Neuronal stem cell (in vitro differentiated cells): ENCODE results near the gene ZNF518A. TPM values are rescaled to one million over a fixed set of nuclear protein-coding genes. Genes with fewer than 3 reads are reported as not detected.

Experiments
- DNase-seq: peaks from one replicate; pipeline ENCODE4 v3.0.0-alpha.2; 2013; ENCODE audit warnings: low spot score
- H2AFZ ChIP-seq: one replicate; pipeline ENCODE4 v1.6.1; 2013; ENCODE audit warnings: mild to moderate bottlenecking, low read length, inconsistent platforms
- H2AK5ac ChIP-seq: 2 replicates; pipeline ENCODE4 v1.6.1; 2013; ENCODE audit warnings: low read depth, mild to moderate bottlenecking, inconsistent platforms, low read length, moderate library complexity, mixed read lengths
- H2BK120ac ChIP-seq: 2 replicates; pipeline ENCODE4 v1.6.1; 2013; ENCODE audit warnings: low read depth, mild to moderate bottlenecking, inconsistent platforms, low read length, moderate library complexity, mixed read lengths
- H2BK12ac ChIP-seq: one replicate; pipeline ENCODE4 v1.6.1; 2013; ENCODE audit warnings: low read length, inconsistent platforms
- H2BK15ac ChIP-seq: 2 replicates; pipeline ENCODE4 v1.6.1; 2013; ENCODE audit warnings: mild to moderate bottlenecking, low read length, inconsistent platforms, mixed read lengths
- H2BK5ac ChIP-seq: one replicate; pipeline ENCODE4 v1.6.1; 2013; ENCODE audit warnings: inconsistent platforms, mild to moderate bottlenecking, low read length, moderate library complexity
- H3K14ac ChIP-seq: one replicate; pipeline ENCODE4 v1.6.1; 2013; ENCODE audit warnings: low read length, inconsistent platforms
- H3K18ac ChIP-seq: 2 replicates; pipeline ENCODE4 v1.6.1; 2013; ENCODE audit warnings: low read length, inconsistent platforms
- H3K23ac ChIP-seq: 2 replicates; pipeline ENCODE4 v1.6.1; 2013; ENCODE audit warnings: low read depth, mild to moderate bottlenecking, mixed read lengths, low read length, inconsistent platforms; ENCODE audit not compliant: poor library complexity
- H3K27ac ChIP-seq: replicated peaks from 3 replicates; pipeline ENCODE4 v1.5.1; 2013; ENCODE audit warnings: low read length, inconsistent platforms
- H3K27me3 ChIP-seq, 3 experiments: 2 replicates each; pipeline ENCODE4 v1.6.1; 2013; ENCODE audit warnings: low read length in 3 of 3, mild to moderate bottlenecking in 2 of 3, inconsistent platforms in 1 of 3, low read depth in 1 of 3, mixed read lengths in 1 of 3, moderate library complexity in 1 of 3; ENCODE audit not compliant: control insufficient read depth in 3 of 3, insufficient read depth in 3 of 3
- H3K36me3 ChIP-seq, 2 donors: replicated peaks in 1 of 2; 2 replicates each; pipeline ENCODE4 v1.6.1; 2013; ENCODE audit warnings: low read length in 2 of 2; ENCODE audit not compliant: control insufficient read depth in 2 of 2, insufficient read depth in 2 of 2
- H3K4ac ChIP-seq: 2 replicates; pipeline ENCODE4 v1.6.1; 2013; ENCODE audit warnings: inconsistent platforms, mild to moderate bottlenecking, low read length, moderate library complexity
- H3K4me1 ChIP-seq, 2 donors: 1 replicate in 1 of 2; 2 replicates in 1 of 2; pipeline ENCODE4 v1.6.1; 2013; ENCODE audit warnings: low read length in 2 of 2, low read depth in 1 of 2; ENCODE audit not compliant: control insufficient read depth in 2 of 2, insufficient read depth in 1 of 2
- H3K4me2 ChIP-seq: one replicate; pipeline ENCODE4 v1.6.1; 2013; ENCODE audit warnings: mild to moderate bottlenecking, low read length, inconsistent platforms; ENCODE audit not compliant: insufficient read depth, poor library complexity, severe bottlenecking
- H3K4me3 ChIP-seq, 2 donors: 2 replicates each; pipeline ENCODE4 v1.5.1; 2013; ENCODE audit warnings: low read length in 2 of 2, mild to moderate bottlenecking in 2 of 2, inconsistent platforms in 1 of 2, moderate library complexity in 1 of 2
- H3K79me1 ChIP-seq: one replicate; pipeline ENCODE4 v1.6.1; 2013; ENCODE audit warnings: low read depth, mild to moderate bottlenecking, inconsistent platforms, low read length, moderate library complexity
- H3K9ac ChIP-seq: one replicate; pipeline ENCODE4 v1.6.1; 2013; ENCODE audit warnings: mild to moderate bottlenecking, low read depth, low read length, inconsistent platforms; ENCODE audit not compliant: poor library complexity
- H3K9me3 ChIP-seq, 2 donors: replicated peaks in 1 of 2; 2 replicates each; pipeline versions ENCODE3 to v1.6.1; 2013; ENCODE audit warnings: low read length in 2 of 2, mild to moderate bottlenecking in 2 of 2, inconsistent platforms in 1 of 2, low read depth in 1 of 2, mixed read lengths in 1 of 2, moderate library complexity in 1 of 2; ENCODE audit not compliant: control insufficient read depth in 2 of 2, insufficient read depth in 1 of 2
- H4K8ac ChIP-seq: one replicate; pipeline ENCODE4 v1.6.1; 2013; ENCODE audit warnings: low read depth, mild to moderate bottlenecking, inconsistent platforms, low read length, moderate library complexity
- H4K91ac ChIP-seq: one replicate; pipeline ENCODE4 v1.6.1; 2013; ENCODE audit warnings: low read length, low read depth, mild to moderate bottlenecking, inconsistent platforms; ENCODE audit not compliant: poor library complexity
- WGBS, 2 donors: extraction: QIAGEN DNeasy Blood & Tissue Kit; methylation state at CpG; one replicate each; pipeline ENCODE4 v1.1.7; 2013; ENCODE audit warnings: missing lambda C conversion rate in 2 of 2, mixed read lengths in 1 of 2; ENCODE audit not compliant: insufficient read length in 2 of 2, insufficient replicate concordance in 1 of 2; ENCODE audit errors: extremely low coverage in 2 of 2; 5-methylcytosine and 5-hydroxymethylcytosine counted together
- small RNA-seq: library from polyadenylated mRNA; stranded (forward); fragments of <200 nt; extraction: miRNeasy Mini kit (QIAGEN cat#:217004); gene quantifications from one replicate; pipeline ENCODE3, GENCODE V24; 2013; ENCODE audit not compliant: insufficient read depth

Gene ZNF518A

DNA sequence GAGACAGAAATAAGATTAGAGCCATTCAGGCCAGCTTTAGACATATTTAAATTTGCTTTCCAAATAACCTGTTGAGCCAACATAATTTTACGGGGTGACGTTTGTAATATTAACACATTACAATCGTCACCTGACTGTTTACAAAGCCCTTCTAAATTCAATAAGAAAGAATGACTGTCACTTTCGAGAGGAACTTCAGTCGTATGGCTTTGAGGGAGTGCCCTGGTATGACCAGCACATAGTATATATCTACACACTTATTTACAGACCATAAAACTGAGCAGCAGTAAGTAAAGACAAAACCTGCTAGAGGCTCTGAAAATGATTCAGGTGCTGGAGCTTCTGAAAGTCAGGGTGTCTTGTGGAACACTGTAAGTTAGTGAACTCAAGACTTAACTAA lies 78.8 kb downstream of the ZNF518A start:
- no peaks in the 10 kb centered on the region for H3K36me3 ChIP-seq
- no peak overlapping the region for H2AK5ac ChIP-seq
- H3K9me3 ChIP-seq = no peaks in the 10 kb centered on the region
- no CpG with 5 or more reads among the region's 5 CpGs for WGBS, 2 donors
- no peak overlapping the region for H2BK12ac ChIP-seq
- H4K8ac ChIP-seq = no peak overlapping the region
- H3K18ac ChIP-seq = no peak overlapping the region
- no peak overlapping the region for H3K9ac ChIP-seq
- no peak overlapping the region for H3K4ac ChIP-seq
- H2BK5ac ChIP-seq = no peak overlapping the region
- H3K79me1 ChIP-seq = no peaks in the 10 kb centered on the region
- DNase-seq = no peak
- H3K27me3 ChIP-seq = peaks cover 0 to 15% (median 0%) of the 10 kb centered on the region in 3 experiments
- no peak overlapping the region for H2AFZ ChIP-seq
- no peak overlapping the region for H3K27ac ChIP-seq
- no peak overlapping the region for H2BK120ac ChIP-seq
- H4K91ac ChIP-seq = no peak overlapping the region
- H3K4me1 ChIP-seq = no peaks in the 10 kb centered on the region
- no peak overlapping the region for H2BK15ac ChIP-seq
- H3K4me3 ChIP-seq = no peak overlapping the region
- no peak overlapping the region for H3K23ac ChIP-seq
- H3K4me2 ChIP-seq = no peak overlapping the region
- H3K14ac ChIP-seq = no peak overlapping the region

GRCh38 chr10:96211764-96212163 lies 81.7 kb downstream of the ZNF518A start:
- Histone ChIP-seq H3K4ac (no peak overlapping the region), H3K36me3 (no peaks in the 10 kb centered on the region)

GRCh38 chr10:96212911-96213310 lies 82.8 kb downstream of the ZNF518A start:
- no peak overlapping the region for H2BK12ac ChIP-seq
- no peaks in the 10 kb centered on the region for H3K79me1 ChIP-seq
- H3K27ac ChIP-seq = no peak overlapping the region
- H3K18ac ChIP-seq = no peak overlapping the region
- H2BK15ac ChIP-seq = no peak overlapping the region
- H3K14ac ChIP-seq = no peak overlapping the region
- no peak overlapping the region for H2BK120ac ChIP-seq
- no peak overlapping the region for H3K23ac ChIP-seq
- no peak overlapping the region for H4K91ac ChIP-seq
- no peak overlapping the region for H2BK5ac ChIP-seq
- no peak overlapping the region for H3K4me2 ChIP-seq
- H2AK5ac ChIP-seq = no peak overlapping the region
- DNase-seq = no peak
- H3K9me3 ChIP-seq = peaks cover 0 to 1% of the 10 kb centered on the region in 2 donors
- H3K27me3 ChIP-seq = peaks cover 0 to 26% (median 0%) of the 10 kb centered on the region in 3 experiments
- H3K9ac ChIP-seq = no peak overlapping the region
- H2AFZ ChIP-seq = no peak overlapping the region
- H4K8ac ChIP-seq = no peak overlapping the region
- H3K4ac ChIP-seq = no peak overlapping the region
- H3K4me1 ChIP-seq = no peaks in the 10 kb centered on the region
- H3K4me3 ChIP-seq = no peak overlapping the region
- no peaks in the 10 kb centered on the region for H3K36me3 ChIP-seq
- WGBS, 2 donors = no CpG with 5 or more reads among the region's 1 CpG

More at GRCh38 chr10:96211764-96212163, 81.7 kb downstream of the ZNF518A start:
- Histone ChIP-seq H4K91ac (no peak overlapping the region), H3K79me1 (no peaks in the 10 kb centered on the region), H2BK5ac (no peak overlapping the region), H3K18ac (no peak overlapping the region), H3K4me3 (no peak overlapping the region), H4K8ac (no peak overlapping the region), H2AK5ac (no peak overlapping the region), H2BK12ac (no peak overlapping the region), H3K27me3 (peaks cover 0 to 24% (median 0%) of the 10 kb centered on the region in 3 experiments), H3K9me3 (peaks cover 0 to 1% of the 10 kb centered on the region in 2 donors), H3K23ac (no peak overlapping the region), H2AFZ (no peak overlapping the region), H3K14ac (no peak overlapping the region), H2BK120ac (no peak overlapping the region), H2BK15ac (no peak overlapping the region), H3K9ac (no peak overlapping the region), H3K4me2 (no peak overlapping the region), H3K4me1 (no peaks in the 10 kb centered on the region), H3K27ac (no peak overlapping the region)
- no peak for DNase-seq

Small RNA genes lying within 50 kb of the gene (small RNA-seq; reads per million reads assigned to genes)
- not detected for gene RNU6-271P
